ENCODE data around the gene CNIH2. TPM values are rescaled to one million over a fixed set of nuclear protein-coding genes. Genes with fewer than 3 reads are reported as not detected.
A peak's percentile ranks its signal among the peaks of the same experiment; 100 is the strongest.

Gene CNIH2
- total and polyA plus RNA-seq, 2 donors (not counting 1 experiment from before 2014, with no cell fraction given) = 0.92 to 2.0 TPM

DNA sequence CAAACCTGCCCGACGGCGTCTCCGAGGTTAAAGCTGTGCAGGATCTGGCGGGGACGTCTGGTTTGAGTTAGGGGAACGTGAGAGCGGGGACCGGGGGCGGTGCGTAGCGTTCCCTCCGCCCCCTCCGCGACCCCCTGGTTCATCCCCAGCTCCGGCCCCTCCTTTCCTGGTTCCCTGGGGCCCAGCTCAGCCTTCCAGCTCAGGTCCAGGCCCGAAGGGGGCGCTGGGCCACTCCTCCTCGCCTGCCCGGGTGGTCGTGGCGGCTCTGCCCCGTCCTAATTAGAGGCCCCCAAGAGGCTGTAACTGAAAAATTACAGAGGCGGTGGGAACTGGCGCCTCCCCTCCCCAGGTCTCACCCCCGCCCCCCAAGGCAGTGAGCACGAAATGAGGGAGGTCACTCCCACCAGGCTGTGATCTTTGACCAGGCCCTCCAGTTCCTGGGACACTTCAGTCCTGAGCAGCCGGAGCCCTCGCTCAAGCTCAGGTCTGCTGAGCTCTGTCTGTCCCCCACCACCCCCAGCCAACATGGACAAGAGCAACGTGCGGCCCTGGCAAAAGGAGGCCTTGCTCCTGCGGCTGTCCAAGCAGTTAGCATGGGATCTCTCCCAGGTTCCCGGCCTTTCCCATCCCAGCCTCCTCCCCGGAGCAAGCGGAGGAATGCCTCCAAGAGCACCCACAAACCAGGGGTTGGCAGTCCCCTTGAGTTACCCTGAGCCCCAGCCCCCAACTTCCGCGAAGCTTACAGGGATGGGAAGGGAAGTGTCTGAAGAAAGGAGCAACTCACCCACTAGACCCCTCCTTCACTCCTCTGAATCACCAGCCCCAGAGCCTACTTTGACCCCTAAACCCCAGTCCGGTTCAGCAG, 35.6 kb downstream of the CNIH2 start:
- TF ChIP-seq, protein P1, sequence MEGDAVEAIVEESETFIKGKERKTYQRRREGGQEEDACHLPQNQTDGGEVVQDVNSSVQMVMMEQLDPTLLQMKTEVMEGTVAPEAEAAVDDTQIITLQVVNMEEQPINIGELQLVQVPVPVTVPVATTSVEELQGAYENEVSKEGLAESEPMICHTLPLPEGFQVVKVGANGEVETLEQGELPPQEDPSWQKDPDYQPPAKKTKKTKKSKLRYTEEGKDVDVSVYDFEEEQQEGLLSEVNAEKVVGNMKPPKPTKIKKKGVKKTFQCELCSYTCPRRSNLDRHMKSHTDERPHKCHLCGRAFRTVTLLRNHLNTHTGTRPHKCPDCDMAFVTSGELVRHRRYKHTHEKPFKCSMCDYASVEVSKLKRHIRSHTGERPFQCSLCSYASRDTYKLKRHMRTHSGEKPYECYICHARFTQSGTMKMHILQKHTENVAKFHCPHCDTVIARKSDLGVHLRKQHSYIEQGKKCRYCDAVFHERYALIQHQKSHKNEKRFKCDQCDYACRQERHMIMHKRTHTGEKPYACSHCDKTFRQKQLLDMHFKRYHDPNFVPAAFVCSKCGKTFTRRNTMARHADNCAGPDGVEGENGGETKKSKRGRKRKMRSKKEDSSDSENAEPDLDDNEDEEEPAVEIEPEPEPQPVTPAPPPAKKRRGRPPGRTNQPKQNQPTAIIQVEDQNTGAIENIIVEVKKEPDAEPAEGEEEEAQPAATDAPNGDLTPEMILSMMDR (IDR thresholded peaks at IDR 0.05) = no peak
- no peak for TF ChIP-seq EZH2 (IDR thresholded peaks at IDR 0.05; ENCODE audit: borderline replicate concordance, insufficient read depth, low read depth, low read length, poor library complexity, severe bottlenecking)
- ChIA-PET CTCF (interaction anchor here (1.1 to 6.3 kb wide), 13 partner anchors 11 to 534 kb away, joined by 4 to 101 read pairs (median 20); partner anchors contain the start of genes B4GAT1, BRMS1, DPP3 and RIN1), POLR2A (interaction anchor here (0.5 to 2.0 kb wide), 11 partner anchors 17 to 925 kb away, joined by 3 to 12 read pairs (median 5); partner anchors contain the start of genes BRMS1, DPP3, MRPL11 and NPAS4)
- H3K4me3 Mint-ChIP-seq = peak overlapping the region; percentile 99
- no peak for DNase-seq
- H4K20me1 ChIP-seq (ENCODE audit: control insufficient read depth, insufficient read depth, low read length, poor library complexity, severe bottlenecking) = no peaks in the 10 kb centered on the region
- no peaks in the 10 kb centered on the region for H3K9me3 Mint-ChIP-seq (ENCODE audit: insufficient read depth)
- no peak for ATAC-seq (ENCODE audit: low read depth)
- peak overlapping the region; percentile 62 for H3K9ac ChIP-seq (ENCODE audit: low read length)
- H3K9me3 ChIP-seq (ENCODE audit: control extremely low read depth in 1 of 3, control insufficient read depth in 2 of 3, insufficient read depth in 1 of 3, low read length in 2 of 3) = no peaks in the 10 kb centered on the region
- 74% methylated on average over 35 of the region's 38 CpGs for WGBS (ENCODE audit: insufficient coverage)
- no peaks in the 10 kb centered on the region for H3K27me3 ChIP-seq (replicated peaks in 1 of 4; ENCODE audit: control extremely low read depth in 1 of 4, control insufficient read depth in 3 of 4, insufficient read depth in 4 of 4, low read length in 3 of 4)
- no peaks in the 10 kb centered on the region for H3K36me3 ChIP-seq (replicated peaks in 1 of 2; ENCODE audit: control extremely low read depth in 1 of 2, control insufficient read depth in 1 of 2, extremely low read depth in 1 of 2, insufficient read depth in 2 of 2, low read length in 1 of 2)
- H3K79me2 ChIP-seq (ENCODE audit: control insufficient read depth, insufficient read depth, low read length) = no peaks in the 10 kb centered on the region
- H3K27me3 Mint-ChIP-seq = no peaks in the 10 kb centered on the region
- H3K27ac Mint-ChIP-seq = peak overlapping the region; percentile 99
- H3K4me2 ChIP-seq (replicated peaks; ENCODE audit: low read depth, low read length, poor library complexity, severe bottlenecking) = peak overlapping the region; percentile 89
- H2AFZ ChIP-seq (ENCODE audit: insufficient read depth, low read depth, low read length, poor library complexity, severe bottlenecking) = peak overlapping the region; percentile 88
- H3K4me3 ChIP-seq (ENCODE audit: control extremely low read depth in 1 of 5, extremely low read depth in 1 of 5, insufficient read depth in 1 of 5, low read depth in 2 of 5, low read length in 4 of 5) = peak overlapping the region in 4 of 5 experiments; percentile 30 to 63 (median 53)
- intact Hi-C loops (cut with micrococcal nuclease) = loop anchor here (2.0 kb wide), 1 partner anchor 365 kb away; no protein-coding TSS in a partner anchor
- H3K4me1 ChIP-seq (ENCODE audit: control insufficient read depth in 2 of 2, insufficient read depth in 2 of 2, low read length in 2 of 2) = peaks cover 26 to 36% of the 10 kb centered on the region in 2 donors
- H3K4me1 Mint-ChIP-seq = peaks cover 43% of the 10 kb centered on the region
- peak overlapping the region; percentile 57 to 80 for H3K27ac ChIP-seq (ENCODE audit: low read length in 2 of 2)

DNA sequence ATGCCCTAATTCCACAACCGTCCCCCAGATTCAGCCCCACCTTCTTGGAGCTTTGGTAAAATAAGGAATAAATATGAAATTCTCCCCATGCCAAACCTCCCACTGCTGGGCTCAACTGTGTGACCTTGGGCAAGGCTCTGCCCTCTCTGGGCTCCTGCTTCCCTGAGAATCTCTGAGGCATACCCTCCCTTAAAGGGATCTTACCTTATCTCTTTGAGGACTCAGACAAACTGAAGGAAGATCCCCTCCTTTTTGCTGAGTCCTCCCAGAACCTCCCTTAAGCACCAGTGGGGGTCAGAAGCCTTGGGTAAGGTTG, 36.2 kb downstream of the CNIH2 start:
- H3K9me3 Mint-ChIP-seq (ENCODE audit: insufficient read depth) = no peaks in the 10 kb centered on the region
- Histone ChIP-seq H2AFZ (ENCODE audit: insufficient read depth, low read depth, low read length, poor library complexity, severe bottlenecking) (no peak overlapping the region), H3K36me3 (replicated peaks in 1 of 2; ENCODE audit: control extremely low read depth in 1 of 2, control insufficient read depth in 1 of 2, extremely low read depth in 1 of 2, insufficient read depth in 2 of 2, low read length in 1 of 2) (no peaks in the 10 kb centered on the region), H3K4me1 (ENCODE audit: control insufficient read depth in 2 of 2, insufficient read depth in 2 of 2, low read length in 2 of 2) (peaks cover 32 to 42% of the 10 kb centered on the region in 2 donors), H3K4me3 (ENCODE audit: control extremely low read depth in 1 of 5, extremely low read depth in 1 of 5, insufficient read depth in 1 of 5, low read depth in 2 of 5, low read length in 4 of 5) (no peak overlapping the region), H3K4me2 (replicated peaks; ENCODE audit: low read depth, low read length, poor library complexity, severe bottlenecking) (no peak overlapping the region), H3K27me3 (replicated peaks in 1 of 4; ENCODE audit: control extremely low read depth in 1 of 4, control insufficient read depth in 3 of 4, insufficient read depth in 4 of 4, low read length in 3 of 4) (no peaks in the 10 kb centered on the region), H3K79me2 (ENCODE audit: control insufficient read depth, insufficient read depth, low read length) (no peaks in the 10 kb centered on the region), H3K9me3 (ENCODE audit: control extremely low read depth in 1 of 3, control insufficient read depth in 2 of 3, insufficient read depth in 1 of 3, low read length in 2 of 3) (no peaks in the 10 kb centered on the region), H3K9ac (ENCODE audit: low read length) (no peak overlapping the region), H3K27ac (ENCODE audit: low read length in 2 of 2) (peak overlapping the region in 1 of 2 donors; percentile 80), H4K20me1 (ENCODE audit: control insufficient read depth, insufficient read depth, low read length, poor library complexity, severe bottlenecking) (no peaks in the 10 kb centered on the region)
- ATAC-seq (ENCODE audit: low read depth) = no peak
- peaks cover 48% of the 10 kb centered on the region for H3K4me1 Mint-ChIP-seq
- CTCF ChIA-PET = interaction anchor here (4.9 to 6.3 kb wide), 2 partner anchors 16 to 72 kb away, joined by 63 to 101 read pairs; no protein-coding TSS in a partner anchor
- H3K27me3 Mint-ChIP-seq = no peaks in the 10 kb centered on the region
- TF ChIP-seq EZH2 (IDR thresholded peaks at IDR 0.05; ENCODE audit: borderline replicate concordance, insufficient read depth, low read depth, low read length, poor library complexity, severe bottlenecking) = no peak
- TF ChIP-seq, protein P1 (IDR thresholded peaks at IDR 0.05) = no peak
- intact Hi-C loops (cut with micrococcal nuclease) = no loop called here
- POLR2A ChIA-PET = interaction anchor here (0.5 kb wide), 1 partner anchor 516 kb away, joined by 4 read pairs; no protein-coding TSS in a partner anchor
- H3K4me3 Mint-ChIP-seq = peak overlapping the region; percentile 61
- WGBS (ENCODE audit: insufficient coverage) = no CpG with 5 or more reads among the region's 1 CpG
- no peak for DNase-seq
- peak overlapping the region; percentile 53 for H3K27ac Mint-ChIP-seq
